Chondrocyte (in vitro differentiated cells): Measurements from ENCODE around the gene EHMT2. TPM values are rescaled to one million over a fixed set of nuclear protein-coding genes. Genes with fewer than 3 reads are reported as not detected.

Source experiments
- DNase-seq: peaks from one replicate; pipeline ENCODE4 v3.0.0; 2021; ENCODE audit warnings: mixed read lengths, low spot score
- H3K27ac Mint-ChIP-seq: one replicate; pipeline ENCODE4 v1.8.0; 2021; ENCODE audit warnings: mild to moderate bottlenecking, moderate library complexity, mixed read lengths; ENCODE audit not compliant: unreplicated experiment
- H3K27me3 Mint-ChIP-seq: 2 replicates; pipeline ENCODE4 v1.8.0; 2021; ENCODE audit warnings: low read depth, mixed read lengths
- H3K36me3 Mint-ChIP-seq: 2 replicates; pipeline ENCODE4 v1.8.0; 2021; ENCODE audit warnings: low read depth, mixed read lengths
- H3K4me1 Mint-ChIP-seq: 2 replicates; pipeline ENCODE4 v1.8.0; 2021; ENCODE audit warnings: low read depth, mild to moderate bottlenecking, mixed read lengths
- H3K4me3 Mint-ChIP-seq: one replicate; pipeline ENCODE4 v1.8.0; 2021; ENCODE audit warnings: mild to moderate bottlenecking, moderate library complexity, mixed read lengths; ENCODE audit not compliant: unreplicated experiment
- H3K9me3 Mint-ChIP-seq: 2 replicates; pipeline ENCODE4 v1.8.0; 2021; ENCODE audit warnings: low read depth, mixed read lengths
- total RNA-seq: library from RNA; stranded (reverse); gene quantifications from 3 replicates; pipeline ENCODE4 v1.2.1, GENCODE V29; 2021
- TF ChIP-seq, protein P1 (sequence below): fragments of 200-600 bp; sonication (generic); IDR thresholded peaks from 2 replicates; pipeline ENCODE4 v1.5.0; 2021; ENCODE audit warnings: antibody characterized with exemption, mild to moderate bottlenecking, moderate library complexity

Gene EHMT2
- total RNA-seq, 1 donor from 2014 or later = 37.7 TPM

DNA sequence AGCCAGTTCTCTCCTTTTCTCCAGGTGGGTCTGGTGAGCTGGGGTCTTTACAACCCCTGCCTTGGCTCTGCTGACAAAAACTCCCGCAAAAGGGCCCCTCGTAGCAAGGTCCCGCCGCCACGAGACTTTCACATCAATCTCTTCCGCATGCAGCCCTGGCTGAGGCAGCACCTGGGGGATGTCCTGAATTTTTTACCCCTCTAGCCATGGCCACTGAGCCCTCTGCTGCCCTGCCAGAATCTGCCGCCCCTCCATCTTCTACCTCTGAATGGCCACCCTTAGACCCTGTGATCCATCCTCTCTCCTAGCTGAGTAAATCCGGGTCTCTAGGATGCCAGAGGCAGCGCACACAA is 47.6 kb upstream of the EHMT2 start:
- Mint-ChIP-seq H3K36me3 (peaks cover 2% of the 10 kb centered on the region), H3K9me3 (no peaks in the 10 kb centered on the region), H3K4me1 (peaks cover 30% of the 10 kb centered on the region), H3K27ac (peak overlapping the region; percentile 95), H3K4me3 (no peak overlapping the region), H3K27me3 (peaks cover 3% of the 10 kb centered on the region)
- no peak for DNase-seq
- TF ChIP-seq, protein P1, sequence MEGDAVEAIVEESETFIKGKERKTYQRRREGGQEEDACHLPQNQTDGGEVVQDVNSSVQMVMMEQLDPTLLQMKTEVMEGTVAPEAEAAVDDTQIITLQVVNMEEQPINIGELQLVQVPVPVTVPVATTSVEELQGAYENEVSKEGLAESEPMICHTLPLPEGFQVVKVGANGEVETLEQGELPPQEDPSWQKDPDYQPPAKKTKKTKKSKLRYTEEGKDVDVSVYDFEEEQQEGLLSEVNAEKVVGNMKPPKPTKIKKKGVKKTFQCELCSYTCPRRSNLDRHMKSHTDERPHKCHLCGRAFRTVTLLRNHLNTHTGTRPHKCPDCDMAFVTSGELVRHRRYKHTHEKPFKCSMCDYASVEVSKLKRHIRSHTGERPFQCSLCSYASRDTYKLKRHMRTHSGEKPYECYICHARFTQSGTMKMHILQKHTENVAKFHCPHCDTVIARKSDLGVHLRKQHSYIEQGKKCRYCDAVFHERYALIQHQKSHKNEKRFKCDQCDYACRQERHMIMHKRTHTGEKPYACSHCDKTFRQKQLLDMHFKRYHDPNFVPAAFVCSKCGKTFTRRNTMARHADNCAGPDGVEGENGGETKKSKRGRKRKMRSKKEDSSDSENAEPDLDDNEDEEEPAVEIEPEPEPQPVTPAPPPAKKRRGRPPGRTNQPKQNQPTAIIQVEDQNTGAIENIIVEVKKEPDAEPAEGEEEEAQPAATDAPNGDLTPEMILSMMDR = no peak

DNA sequence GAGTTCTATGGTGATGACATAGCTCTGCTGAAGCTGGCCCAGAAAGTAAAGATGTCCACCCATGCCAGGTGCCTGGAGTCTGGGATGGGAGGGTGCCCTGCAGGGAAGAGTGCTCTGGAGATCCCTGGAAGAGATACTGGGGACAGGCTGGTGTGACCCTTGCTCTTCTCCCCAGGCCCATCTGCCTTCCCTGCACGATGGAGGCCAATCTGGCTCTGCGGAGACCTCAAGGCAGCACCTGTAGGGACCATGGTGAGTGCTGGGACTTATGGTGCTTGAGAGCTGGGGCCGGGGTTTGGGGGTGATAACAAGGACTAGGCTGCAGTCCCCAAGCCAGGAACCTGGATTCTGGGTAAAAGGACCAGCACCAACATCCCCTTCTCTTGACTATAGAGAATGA is 46.2 kb upstream of the EHMT2 start:
- no peak overlapping the region for H3K4me3 Mint-ChIP-seq
- TF ChIP-seq, protein P1 = no peak
- peaks cover 2% of the 10 kb centered on the region for H3K36me3 Mint-ChIP-seq
- peaks cover 3% of the 10 kb centered on the region for H3K27me3 Mint-ChIP-seq
- H3K4me1 Mint-ChIP-seq = peaks cover 32% of the 10 kb centered on the region
- DNase-seq = no peak
- no peak overlapping the region for H3K27ac Mint-ChIP-seq
- no peaks in the 10 kb centered on the region for H3K9me3 Mint-ChIP-seq

DNA sequence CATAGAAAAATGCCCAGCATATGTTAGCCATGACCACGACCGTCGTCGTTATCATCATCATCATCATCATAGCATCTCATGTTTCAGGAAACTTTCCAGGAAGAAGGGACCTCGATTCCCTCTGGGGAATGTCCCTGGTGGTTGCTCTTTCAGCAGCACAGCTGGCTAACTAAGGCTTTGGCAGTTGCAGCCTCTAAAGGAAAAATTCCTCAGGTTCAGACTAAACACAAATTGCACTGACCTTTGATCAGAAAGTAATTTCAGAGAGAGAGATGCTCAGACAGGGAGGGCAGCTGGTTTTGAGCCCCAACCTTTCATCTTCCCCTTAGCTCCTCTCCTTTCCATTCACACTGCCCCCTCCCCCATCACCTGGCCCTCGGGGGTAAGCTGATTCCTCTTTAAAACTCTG is 42.8 kb upstream of the EHMT2 start:
- H3K27me3 Mint-ChIP-seq = peaks cover 3% of the 10 kb centered on the region
- DNase-seq = no peak
- H3K27ac Mint-ChIP-seq = peak overlapping the region; percentile 73
- TF ChIP-seq, protein P1 = no peak
- H3K9me3 Mint-ChIP-seq = no peaks in the 10 kb centered on the region
- peak overlapping the region; percentile 8 for H3K4me3 Mint-ChIP-seq
- peaks cover 2% of the 10 kb centered on the region for H3K36me3 Mint-ChIP-seq
- H3K4me1 Mint-ChIP-seq = peaks cover 17% of the 10 kb centered on the region

DNA sequence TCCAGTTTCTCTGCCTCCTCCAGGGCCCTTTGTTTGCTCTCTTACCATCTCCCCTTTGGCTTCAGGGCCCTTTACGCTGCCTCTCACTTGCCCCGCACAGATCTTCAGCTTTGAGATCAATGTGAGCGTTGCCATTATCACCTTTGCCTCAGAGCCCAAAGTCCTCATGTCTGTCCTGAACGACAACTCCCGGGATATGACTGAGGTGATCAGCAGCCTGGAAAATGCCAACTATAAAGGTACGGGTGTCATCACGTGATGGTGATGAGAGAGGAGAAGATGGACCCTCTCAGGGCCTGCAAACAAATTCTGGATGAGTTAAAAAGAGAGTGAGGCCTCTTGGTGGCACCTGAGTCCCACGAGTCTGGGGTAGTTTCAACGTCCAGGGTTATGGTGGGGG is 38.3 kb upstream of the EHMT2 start:
- Mint-ChIP-seq H3K4me3 (no peak overlapping the region), H3K27ac (no peak overlapping the region), H3K27me3 (peaks cover 9% of the 10 kb centered on the region), H3K36me3 (no peaks in the 10 kb centered on the region), H3K9me3 (no peaks in the 10 kb centered on the region), H3K4me1 (peaks cover 9% of the 10 kb centered on the region)
- TF ChIP-seq, protein P1 = no peak
- DNase-seq = no peak

DNA sequence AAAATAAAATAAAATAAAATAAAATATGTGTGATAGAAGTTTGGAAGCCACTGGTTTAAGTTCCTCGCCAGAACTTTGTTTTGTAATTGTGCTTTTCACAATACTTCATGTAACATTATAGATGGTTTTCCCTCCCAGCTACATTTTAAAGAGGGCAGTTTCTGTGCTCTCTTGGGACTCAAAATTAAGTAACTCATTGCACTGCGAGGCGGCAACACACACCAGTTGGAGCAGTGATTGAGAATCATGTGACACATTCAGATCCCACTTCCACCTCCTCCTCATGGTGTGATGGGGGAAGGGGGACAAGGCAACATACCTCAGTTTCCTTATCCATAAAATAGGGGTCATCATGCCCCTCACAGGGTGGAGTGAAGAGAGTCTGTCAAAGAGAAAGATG is 37.5 kb upstream of the EHMT2 start:
- no peak overlapping the region for H3K4me3 Mint-ChIP-seq
- peaks cover 9% of the 10 kb centered on the region for H3K27me3 Mint-ChIP-seq
- H3K36me3 Mint-ChIP-seq = no peaks in the 10 kb centered on the region
- no peaks in the 10 kb centered on the region for H3K9me3 Mint-ChIP-seq
- DNase-seq = no peak
- TF ChIP-seq, protein P1 = no peak
- no peak overlapping the region for H3K27ac Mint-ChIP-seq
- peaks cover under 1% of the 10 kb centered on the region for H3K4me1 Mint-ChIP-seq
